ENCODE measurements around the gene INPP4A.
"Not testable (repeated sequence)": the region's sequence is repeated elsewhere in the genome, so short reads cannot be mapped to it uniquely, and the experiment has no call there.

INPP4A gene

GRCh38 chr2:98419977-98420725 is 24.5 kb upstream of the INPP4A start:
- H3K4me3 ChIP-seq (replicated peaks; ENCODE audit: low read depth, low read length), result no peak overlapping the region
- TF ChIP-seq CTCF (IDR thresholded peaks at IDR 0.05; ENCODE audit: low read depth, low read length, missing control alignments), result no peak
- no peak for DNase-seq (ENCODE audit: extremely low read depth, low read depth)

GRCh38 chr2:98422449-98422848 is 22.2 kb upstream of the INPP4A start:
- DNase-seq (ENCODE audit: extremely low read depth, low read depth), result no peak
- H3K4me3 ChIP-seq (replicated peaks; ENCODE audit: low read depth, low read length), result no peak overlapping the region
- no peak for TF ChIP-seq CTCF (IDR thresholded peaks at IDR 0.05; ENCODE audit: low read depth, low read length, missing control alignments)

- H3K4me3 ChIP-seq (replicated peaks; ENCODE audit: low read depth, low read length), result no peak overlapping the region
- TF ChIP-seq CTCF (IDR thresholded peaks at IDR 0.05; ENCODE audit: low read depth, low read length, missing control alignments), result no peak
- no peak for DNase-seq (ENCODE audit: extremely low read depth, low read depth)
Measured at GRCh38 chr2:98426771-98427170, 17.9 kb upstream of the INPP4A start.

GRCh38 chr2:98432145-98432544 is 12.5 kb upstream of the INPP4A start:
- TF ChIP-seq CTCF (IDR thresholded peaks at IDR 0.05; ENCODE audit: low read depth, low read length, missing control alignments), result no peak
- DNase-seq (ENCODE audit: extremely low read depth, low read depth), result no peak

GRCh38 chr2:98433363-98433964 is 11.2 kb upstream of the INPP4A start:
- TF ChIP-seq CTCF (IDR thresholded peaks at IDR 0.05; ENCODE audit: low read depth, low read length, missing control alignments), result no peak
- DNase-seq (ENCODE audit: extremely low read depth, low read depth), result no peak
- no peak overlapping the region for H3K4me3 ChIP-seq (replicated peaks; ENCODE audit: low read depth, low read length)

More at GRCh38 chr2:98432145-98432544, 12.5 kb upstream of the INPP4A start:
- no peak overlapping the region for H3K4me3 ChIP-seq (replicated peaks; ENCODE audit: low read depth, low read length)

- no peak overlapping the region for H3K4me3 ChIP-seq (replicated peaks; ENCODE audit: low read depth, low read length)
- no peak for DNase-seq (ENCODE audit: extremely low read depth, low read depth)
- no peak for TF ChIP-seq CTCF (IDR thresholded peaks at IDR 0.05; ENCODE audit: low read depth, low read length, missing control alignments)
Measured at GRCh38 chr2:98434492-98434891, 10.2 kb upstream of the INPP4A start.

GRCh38 chr2:98435670-98436069 is 9.0 kb upstream of the INPP4A start:
- not testable (repeated sequence) for DNase-seq (ENCODE audit: extremely low read depth, low read depth); H3K4me3 ChIP-seq (replicated peaks; ENCODE audit: low read depth, low read length)

Measured in HFF-Myc (cell line).